Measurements from ENCODE around the gene INPPL1.

DNA sequence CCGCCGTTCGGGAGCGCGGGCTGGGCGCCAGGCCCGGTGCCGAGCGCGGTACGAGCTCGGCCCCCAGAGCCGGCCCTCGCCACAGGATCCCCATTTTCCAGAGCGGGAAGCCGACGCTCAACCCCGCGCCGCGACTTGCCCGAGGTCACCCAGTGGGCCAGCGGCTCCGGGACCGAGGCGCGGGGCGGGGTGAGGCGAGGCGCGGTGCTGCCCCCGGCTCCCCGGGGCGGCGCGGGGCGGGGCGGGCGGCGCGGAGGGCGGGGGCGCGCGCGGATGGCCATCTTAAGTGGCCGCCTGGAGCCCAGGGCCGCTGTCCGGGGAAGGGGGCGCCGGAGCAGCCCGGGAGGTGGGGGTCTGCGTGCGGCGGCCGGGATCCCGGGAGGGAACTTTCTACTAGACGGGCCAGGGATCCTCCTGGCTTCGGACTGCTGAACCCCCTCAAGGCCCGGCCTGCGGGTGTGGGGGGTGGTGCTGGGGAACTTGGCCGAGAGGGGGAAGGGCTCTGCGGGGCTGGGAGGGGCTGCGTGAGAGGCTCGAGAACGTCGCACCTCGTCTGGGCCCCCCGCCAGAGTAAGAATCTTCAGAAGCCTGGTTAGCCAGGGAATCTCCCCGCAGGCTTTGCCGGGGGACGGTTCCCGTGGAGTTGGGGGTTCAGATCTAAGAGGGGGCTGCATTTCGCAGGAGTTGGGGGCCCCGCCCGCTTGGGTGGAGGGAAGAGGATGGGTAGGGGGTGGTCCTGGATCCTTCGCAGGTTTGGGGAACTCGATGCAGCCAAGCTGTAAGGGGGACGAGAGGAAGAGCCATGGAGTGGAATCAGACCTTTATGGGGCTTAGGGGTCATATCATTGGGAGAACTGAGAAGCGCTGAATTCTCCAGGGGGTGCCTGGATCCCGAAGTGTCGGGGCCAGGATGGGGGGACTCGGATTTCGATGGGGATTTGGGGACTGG is 678 bp upstream of the INPPL1 start:
- TF ChIP-seq CTCF (IDR thresholded peaks at IDR 0.05), result peak in 1 of 4 experiments; percentile 9
- TF ChIP-seq POLR2A (IDR thresholded peaks at IDR 0.05), result peak; percentile 7 to 24

Measured in gastroesophageal sphincter (tissue), 3 donors.